Fibroblast of skin of abdomen (primary cell): ENCODE results near the gene HK2.
A peak's percentile ranks its signal among the peaks of the same experiment; 100 is the strongest.
"Not testable (repeated sequence)": the region's sequence is repeated elsewhere in the genome, so short reads cannot be mapped to it uniquely, and the experiment has no call there.

Experiments used
- DNase-seq: peaks from one replicate; pipeline ENCODE4 v3.0.0-alpha.2; 2013

The HK2 gene

DNA sequence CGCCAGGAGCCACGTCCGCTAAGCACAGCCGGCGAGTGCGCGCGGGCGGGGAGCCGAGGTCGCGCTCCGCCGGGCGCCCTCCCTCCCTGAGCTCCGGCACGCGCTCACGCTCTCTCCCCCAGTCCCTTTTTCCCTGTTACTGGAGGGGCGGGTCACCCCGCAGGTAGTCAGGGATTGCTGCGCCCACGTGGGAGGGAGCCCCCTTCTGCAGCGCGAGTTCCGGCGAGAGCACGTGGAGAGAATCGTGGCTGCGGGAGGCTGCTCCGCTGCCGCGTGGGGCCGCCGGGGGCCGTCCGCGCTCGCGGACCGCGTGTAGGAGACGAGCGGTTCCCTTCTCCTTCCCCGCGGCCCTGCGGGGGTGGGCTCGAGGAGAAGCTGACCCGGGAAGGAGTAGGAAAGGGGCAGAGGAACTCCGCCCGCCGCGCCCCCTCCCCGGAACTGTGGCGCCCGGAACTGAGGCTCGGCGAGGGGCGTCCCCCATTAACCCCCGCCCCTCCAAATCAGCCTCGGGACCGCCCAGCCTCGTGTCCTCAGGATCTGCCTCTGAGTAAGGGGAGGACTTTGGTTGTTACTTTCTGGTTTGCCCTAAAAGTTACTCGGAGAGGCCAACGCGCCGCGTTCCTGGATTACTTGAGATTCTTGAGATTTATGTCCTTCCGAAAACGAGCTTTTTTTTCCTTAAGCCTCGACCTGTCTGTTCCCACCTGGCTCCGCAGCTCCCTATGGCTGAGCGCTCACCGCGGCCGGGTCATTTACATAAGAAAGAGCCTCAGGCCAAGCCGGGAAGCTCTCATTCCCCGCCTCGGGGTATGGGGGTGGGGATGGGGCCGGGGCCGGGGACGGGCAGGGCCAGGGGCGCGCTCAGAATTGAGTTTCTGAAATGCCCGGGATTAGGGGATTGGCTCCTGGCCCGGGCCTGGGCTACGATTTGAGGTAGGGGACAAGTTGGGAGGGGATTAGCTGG, 1.1 kb downstream of the HK2 start:
- DNase-seq: peak; percentile 41

DNA sequence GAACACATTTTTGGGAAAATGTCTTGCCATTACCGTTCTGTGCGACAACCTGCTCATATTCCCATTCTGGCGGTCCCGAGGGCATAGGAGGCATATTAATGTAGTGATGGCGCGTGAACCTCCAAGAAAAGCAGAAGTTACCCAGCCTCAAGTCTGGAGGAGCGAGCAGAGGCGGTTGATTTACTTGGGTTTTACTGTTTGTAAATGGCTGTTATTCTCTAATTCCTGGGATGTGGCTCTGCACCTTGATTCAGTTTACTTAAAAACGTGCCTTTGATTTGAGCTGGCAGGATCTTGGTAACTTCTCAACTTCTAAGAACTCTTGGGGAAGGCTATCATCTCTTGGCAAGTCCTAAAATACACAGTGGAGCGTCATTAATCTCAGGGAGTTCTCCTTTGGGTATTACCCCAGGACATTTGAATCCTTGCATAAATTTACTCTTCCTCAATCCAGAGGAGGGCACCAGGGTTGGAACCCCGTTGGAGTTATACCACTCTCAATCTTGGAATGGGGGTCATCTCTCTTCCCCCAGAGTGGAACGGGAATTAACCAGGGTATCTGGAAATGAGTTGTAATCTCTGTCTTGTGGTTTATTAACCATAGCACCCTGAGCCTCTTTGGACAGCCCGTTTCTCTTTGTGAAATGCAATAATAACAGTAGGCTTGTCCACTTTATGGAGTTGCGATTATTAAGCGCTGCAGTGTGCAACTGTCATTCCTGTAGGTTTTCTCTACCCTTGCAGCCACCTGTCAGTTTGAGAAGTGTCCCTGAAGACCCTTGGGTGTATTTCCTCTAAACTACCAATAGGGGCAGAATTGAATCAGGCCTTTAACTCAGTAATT, 2.1 kb downstream of the HK2 start:
- DNase-seq: no peak

DNA sequence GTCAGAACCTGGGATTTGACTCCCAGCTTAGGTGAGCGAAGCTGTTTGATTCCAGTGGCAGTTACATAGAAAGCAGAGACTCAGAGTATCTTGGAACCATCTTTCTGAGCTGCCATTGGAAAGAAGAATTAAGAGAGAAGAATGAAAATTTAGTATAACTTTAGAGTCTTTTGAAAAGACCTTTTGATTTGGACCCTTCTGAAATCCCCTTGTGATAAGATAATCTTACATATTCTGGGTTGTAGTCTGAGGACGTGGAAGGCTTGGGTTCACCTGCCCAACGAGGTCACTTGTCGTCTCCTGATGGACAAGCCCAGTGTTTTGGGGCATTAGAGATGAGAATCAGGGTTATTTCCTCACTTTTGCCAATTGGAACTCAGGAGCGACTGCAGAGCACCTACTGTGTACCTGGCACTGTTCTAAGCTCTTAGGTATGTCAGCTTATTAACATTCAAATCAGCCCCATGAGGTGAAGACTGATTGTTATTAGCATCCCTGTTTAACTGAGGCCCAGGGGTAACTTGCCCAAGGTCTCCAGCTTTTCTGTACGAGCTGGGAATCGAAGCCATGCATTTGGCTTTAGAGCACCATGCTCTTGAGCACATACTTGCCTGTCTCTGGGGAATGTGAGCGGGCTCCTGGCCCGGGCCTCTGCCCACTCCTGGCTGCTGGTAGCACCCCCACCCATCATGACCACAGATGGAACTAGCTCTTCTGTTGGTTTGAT, 2.9 kb downstream of the HK2 start:
- no peak for DNase-seq

DNA sequence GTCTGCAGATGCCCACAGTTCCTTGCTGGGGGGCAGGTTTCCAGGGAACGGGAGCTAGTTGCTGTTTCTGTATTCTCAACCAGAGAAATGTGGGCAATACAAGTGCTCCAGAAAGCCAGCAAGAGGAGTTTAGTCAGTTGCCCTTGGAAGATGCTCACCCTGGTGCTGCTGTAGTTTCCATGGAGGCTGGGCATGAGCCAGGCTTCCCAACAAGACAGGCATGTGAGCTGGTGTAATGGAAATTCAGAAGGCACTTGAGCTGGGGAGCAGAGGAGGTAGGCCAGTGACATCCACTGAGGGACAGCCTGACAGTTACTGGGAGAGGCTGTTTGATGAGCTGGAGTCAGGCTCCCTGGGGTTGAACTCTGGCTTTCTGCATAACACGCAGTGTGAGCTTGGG, 7.7 kb downstream of the HK2 start:
- no peak for DNase-seq

DNA sequence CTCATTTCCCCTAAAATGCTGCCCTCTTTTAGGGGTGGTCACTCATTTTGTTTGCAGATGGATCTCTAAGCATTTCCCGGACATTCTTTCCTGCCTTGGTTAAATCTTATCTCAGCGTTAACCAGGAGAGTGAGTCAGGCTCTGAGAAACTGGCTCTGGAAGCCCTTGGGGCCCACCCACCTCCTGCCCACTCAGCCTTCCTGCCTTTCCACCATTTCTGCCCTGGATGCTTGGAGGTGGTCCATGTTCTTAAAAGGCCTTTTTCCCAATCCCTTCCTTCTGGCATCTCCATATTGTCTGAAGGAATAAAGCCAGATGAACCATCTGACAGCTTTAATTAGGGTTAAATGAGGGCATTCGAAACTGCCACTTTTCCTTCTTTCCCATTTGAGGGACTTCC, 9.5 kb downstream of the HK2 start:
- DNase-seq: peak; percentile 52

DNA sequence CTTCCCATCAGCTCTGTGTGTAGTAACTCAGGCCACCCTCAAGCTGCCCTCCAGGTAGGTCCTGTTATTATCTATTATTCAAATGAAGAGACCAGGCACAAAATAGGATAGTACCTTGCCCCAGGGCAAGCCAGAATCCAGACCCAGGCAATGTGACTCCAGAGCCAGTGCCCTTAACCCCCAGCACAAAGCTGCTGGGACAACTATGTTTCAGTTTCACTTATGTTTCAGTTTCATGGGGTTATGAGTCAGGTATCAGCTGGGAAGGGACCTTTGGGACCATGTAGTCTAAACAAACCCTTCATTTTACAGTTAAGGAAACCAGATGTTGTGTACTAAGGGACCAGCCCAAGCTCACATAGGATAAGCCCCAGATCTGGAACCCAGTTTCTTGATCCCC, 10.0 kb downstream of the HK2 start:
- DNase-seq: peak; percentile 60

DNA sequence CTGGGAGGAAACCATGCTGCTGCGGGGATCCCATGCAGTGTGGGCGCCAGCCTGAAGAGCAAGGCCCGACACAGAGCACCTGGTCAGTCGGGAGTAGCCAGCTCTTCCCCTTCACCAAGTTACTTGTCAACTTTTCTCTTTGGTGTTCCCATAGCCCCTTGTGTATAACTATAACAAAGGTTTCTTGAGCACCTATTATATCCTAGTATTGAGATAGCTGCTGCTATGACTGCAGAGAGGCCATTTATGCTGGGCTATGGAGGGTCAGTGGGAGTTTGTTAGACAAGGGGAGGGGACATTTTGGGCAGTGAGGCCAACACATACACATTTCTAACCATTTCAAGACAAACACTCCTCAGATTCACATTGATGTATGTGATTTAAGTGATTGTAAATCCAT, 10.8 kb downstream of the HK2 start:
- no peak for DNase-seq

DNA sequence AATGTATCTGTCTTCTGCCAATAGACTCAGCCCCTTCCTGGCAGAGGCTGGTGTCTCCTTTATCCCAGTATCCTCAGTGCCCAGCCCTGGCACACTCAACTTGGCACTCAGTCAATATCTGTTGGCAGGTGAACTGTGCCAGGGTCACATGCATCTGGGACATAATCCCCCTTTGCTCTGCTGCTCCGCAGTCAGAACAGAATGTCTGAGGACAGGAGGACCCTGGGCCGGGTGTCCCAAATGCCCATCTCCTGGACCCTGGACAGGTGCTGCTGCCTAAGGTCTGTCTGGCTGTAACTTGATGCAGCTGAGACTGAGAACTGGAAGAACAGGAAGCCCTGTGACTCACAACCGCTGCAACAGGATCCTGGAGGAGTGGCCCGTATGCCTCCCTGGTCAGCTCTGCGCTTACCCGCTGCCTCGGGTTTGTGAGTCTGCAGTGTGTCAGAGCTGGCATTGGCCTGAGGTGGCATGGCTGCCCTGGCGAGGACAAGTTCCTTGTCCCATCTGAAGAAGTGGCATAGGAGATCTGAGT, 11.4 kb downstream of the HK2 start:
- DNase-seq: peak; percentile 78

DNA sequence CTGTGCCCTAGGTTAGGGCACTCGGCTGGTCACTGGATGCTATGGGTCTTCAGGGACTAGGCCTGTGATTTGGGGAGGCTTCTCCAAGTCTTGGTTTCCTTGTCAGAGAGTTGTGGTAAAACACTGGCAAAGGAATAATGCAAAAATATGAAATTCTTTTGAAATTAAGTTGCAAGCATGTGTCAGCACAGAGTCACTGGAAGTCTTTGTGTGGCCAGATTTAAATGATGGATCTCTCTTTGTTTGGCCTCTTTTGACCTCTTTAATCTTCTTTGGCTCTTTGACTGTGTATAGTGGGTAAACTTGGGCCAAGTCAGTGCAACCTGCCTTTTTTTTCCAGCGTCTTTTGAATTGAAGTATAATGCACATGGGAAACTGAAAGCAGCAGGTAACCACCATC, 12.1 kb downstream of the HK2 start:
- peak; percentile 42 for DNase-seq

DNA sequence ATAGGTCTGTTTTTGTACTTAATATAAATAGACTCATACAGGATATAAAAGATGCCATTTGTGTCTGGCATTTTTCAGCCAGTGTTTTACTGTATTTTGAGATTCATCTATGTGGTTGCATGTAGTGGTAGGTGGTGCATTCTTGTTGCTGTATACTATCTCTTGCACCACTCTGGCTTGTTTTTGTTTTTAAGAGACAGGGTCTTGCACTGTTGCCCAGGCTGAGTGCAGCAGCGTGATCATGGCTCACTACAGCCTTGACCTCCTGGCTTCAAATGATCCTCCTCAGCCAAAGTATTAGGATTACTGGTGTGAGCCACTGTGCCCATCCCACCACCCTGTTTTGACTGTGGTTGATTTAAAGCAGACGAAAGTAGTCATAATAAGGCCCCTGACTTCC, 12.6 kb downstream of the HK2 start:
- no peak for DNase-seq

DNA sequence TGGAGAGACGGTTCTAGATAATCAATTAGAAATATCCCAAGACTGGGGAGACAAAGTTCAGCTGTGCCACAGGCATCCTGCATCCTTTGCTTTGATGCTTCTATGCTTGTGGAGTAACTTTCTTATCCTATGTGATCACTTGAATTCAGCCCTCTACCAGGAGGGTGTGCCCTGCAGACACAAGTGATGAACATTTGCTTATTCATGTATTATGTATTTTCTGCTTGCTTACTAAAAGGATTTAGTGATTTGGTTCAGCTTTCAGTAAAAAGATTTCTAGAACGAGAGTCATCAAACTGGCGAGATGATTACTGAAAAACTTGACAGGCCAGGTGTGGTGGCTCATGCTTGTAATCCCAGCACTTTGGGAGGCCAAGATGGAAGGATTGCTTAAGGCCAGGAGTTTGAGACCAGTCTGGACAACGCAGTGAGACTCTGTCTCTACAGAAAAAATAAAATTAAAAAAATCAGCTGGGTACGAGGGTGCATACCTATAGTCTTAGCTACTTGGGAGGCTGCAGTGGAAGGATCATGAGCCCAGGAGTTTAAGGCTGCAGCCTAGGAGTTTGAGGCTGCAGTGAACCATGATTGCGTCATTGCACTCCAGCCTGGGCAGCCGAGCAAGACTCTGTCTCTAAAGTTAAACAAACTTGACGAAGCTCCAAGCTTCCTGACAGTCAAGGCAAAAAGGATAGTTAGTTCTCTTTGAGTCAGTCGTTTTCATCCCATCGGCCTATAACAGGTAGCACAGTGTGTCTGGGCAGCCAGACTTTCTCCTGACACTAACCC, 13.3 kb downstream of the HK2 start:
- no peak for DNase-seq

DNA sequence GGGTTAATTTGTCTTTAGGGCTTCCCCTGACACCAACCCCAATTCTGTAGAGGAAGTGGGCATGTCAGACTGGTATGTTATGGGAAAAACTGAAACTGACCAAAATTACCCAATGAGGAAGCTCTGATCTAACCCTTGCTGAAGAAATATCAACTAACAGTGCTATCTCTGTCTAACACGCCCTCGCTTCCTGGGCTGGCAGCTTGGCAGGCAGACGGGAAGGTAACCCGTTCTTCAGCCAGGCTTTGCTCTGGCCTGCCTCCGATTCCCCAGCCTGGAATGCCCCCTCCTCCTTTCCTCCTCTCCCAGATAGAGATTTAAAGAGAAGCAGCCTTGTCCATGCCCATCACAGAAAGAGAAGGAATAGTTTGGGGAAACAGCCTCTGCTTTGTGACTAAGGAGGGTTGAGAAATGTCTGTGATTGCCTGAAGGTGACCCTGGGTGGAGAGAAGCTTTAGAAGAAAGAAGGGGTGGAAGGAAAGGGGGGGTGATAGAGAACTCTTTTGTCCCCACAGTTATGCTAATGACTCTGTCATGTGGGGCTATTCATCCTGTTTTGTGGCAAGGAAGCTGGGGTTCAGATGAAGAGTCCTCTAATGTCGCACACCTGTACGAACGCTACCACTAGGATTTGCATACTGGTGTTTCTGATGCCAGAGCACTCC, 15.4 kb downstream of the HK2 start:
- DNase-seq: no peak

DNA sequence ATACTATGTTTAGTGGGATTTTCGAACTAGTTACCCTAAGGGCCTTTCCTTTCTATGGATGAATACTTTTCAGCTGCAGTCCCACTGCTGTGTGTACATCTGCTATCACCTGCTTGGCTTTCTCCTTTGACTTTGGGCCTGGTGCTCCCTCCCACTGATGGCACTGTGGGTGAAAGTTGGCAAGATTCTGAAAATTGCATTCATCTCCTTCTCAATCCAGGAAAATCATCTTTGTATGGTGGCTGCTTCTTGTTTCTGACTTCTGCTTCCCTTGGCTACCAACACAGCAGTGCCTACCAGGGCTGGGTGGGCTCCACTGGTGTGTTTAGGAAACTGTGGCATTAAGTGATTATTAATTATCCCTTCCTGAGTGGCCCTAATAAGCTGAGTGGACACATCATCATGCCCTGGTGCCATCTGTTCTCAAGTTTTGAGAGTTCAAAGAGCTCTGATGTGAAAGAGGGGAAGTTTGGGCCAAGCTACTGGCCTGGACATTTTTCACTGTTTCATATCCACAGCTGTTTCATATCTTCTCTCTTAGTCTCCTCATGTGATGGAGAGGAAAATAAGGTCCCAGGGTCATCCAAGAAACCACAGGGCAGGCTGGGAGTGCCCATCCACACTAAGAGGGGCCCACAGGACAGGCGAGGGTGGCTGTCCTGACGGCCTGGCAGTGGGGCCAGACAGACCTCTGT, 16.7 kb downstream of the HK2 start:
- DNase-seq: no peak

DNA sequence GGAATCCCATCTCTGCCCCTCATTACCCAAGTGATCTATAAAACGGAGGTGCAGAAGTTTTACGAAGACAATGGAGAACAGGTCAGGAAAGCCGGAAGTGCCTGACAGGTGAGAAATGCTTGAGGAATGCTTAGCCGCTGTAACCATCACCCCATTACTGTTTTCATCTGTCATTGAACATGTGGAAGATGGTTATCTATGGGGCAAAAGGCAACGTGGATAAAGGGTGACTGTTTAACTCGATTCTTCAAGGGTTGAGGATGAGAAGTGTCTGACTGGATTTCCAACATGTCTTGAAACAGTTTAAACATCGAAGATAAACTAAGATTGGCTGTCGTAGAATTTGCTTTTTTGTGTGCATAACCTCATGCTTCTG, 17.3 kb downstream of the HK2 start:
- no peak for DNase-seq

DNA sequence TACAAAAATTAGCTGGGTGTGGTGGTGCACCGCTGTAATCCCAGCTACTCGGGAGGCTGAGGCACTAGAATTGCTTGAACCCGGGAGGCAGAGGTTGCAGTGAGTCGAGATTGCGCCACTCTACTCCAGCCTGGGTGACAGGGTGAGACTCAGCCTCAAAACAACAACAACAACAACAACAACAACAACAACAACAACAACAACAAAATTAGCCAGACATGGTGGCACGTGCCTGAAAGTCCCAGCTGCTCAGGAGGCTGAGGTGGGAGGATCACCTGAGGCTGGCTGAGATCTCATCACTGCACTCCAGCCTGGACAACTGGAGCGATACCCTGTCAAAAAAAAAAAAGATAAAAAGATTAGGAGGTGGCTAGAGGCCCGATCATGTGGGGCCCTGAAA, 19.4 kb downstream of the HK2 start:
- not testable (repeated sequence) for DNase-seq

DNA sequence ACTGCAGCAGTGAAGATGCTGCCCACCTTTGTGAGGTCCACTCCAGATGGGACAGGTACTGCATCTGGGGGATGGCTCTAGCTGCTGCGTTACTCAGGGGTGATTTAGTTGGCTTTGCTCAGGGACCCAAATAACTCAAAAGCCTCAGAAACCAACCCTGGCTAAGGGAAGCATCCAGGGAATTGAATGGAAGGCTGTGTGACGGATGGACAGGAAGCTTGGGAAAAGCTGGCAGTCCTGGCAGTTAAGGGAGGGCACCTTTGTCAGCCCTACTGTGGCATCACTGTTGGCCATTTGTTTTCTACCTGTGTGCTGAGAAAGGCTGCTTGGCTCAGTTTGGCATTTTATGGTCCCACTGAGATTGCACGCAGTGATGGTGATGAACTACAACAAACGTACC, 20.5 kb downstream of the HK2 start:
- DNase-seq: no peak

DNA sequence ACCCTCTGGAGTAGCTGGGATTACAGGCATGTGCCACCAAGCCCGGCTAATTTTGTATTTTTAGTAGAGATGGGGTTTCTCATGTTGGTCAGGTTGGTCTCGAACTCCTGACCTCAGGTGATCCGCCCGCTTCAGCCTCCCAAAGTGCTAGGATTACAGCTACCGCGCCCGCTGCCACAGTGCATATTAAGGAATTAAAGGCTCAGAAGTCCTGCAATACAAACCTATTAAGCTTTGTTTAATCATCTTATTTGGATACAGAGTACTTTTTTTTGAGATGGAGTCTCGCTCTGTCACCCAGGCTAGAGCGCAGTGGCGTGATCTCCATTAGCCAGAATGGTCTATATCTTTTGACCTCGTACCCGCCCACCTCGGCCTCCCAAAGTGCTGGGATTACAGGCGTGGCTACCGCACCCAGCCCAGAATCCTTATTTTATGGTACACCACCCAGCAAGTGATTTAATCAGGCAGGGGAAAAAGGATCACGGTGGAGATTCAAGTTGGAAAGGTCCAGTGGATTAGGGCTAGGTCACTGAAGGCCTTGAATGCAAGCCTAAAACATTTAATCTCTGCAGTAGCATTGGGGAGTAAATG, 21.3 kb downstream of the HK2 start:
- DNase-seq: not testable (repeated sequence)

DNA sequence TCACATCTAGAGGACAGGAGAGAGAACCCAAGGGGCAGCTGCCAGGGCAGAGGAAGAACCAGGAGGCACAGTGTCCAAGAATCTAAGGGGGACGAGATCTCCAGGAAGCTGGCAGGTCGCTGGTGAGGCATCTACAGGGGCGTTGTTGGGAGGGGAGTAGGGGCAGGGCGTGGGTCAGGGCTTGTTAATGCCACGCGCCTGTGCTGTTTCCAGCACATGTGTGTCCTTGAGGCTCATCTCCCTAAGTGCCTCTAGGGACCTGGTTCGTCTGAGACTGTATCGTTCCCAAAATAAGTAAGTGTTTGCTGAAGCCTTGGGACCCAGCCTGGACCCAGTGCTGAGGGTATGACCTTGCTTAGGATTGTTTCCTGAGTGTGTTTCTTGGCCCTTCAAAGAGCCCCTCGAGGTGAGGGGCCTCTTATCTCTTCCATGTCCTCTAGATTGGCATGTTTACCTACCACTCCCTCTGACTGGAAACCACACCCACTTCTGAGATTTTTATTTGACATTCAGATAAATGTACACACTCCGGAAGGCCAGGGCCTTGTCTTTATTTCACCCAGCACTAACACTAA, 22.2 kb downstream of the HK2 start:
- DNase-seq: no peak

DNA sequence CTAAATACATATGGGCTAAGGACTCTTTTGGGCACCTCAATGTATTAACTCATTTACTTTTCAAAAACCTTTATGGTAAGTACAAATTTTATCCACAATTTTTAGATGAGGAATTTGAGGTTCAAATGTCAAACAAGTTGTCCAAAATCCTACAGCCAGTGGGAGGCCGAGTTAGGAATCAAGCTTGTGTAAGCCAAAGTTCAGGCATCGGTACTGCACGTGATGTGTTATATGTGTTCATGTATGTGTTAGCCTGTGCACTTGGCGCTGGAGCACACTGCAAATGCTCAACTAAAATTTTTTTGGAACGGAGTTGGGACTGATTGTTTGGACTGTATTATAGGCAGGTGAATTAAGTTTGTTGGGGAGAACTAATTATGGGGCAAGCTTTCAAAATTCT, 22.7 kb downstream of the HK2 start:
- DNase-seq: no peak

DNA sequence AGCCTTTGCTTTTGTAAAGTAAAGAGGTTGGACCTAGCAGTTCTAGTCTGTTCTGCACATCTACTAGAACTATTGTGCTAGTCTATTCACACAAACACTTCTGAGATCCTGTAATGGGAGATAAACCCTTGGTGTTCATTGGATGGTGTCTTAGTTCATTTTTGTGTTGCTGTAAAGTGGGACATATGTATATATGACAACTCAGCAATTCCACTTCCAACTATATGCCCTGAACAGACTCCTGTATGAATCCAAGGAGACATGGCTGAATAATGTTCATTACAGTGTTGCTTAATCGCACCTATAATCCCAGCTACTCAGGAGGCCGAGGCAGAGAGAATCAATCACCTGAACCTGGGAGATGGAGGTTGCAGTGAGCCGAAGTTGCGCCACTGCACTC, 23.3 kb downstream of the HK2 start:
- no peak for DNase-seq
